ENCODE results near the gene PKD2.

PKD2 gene

DNA sequence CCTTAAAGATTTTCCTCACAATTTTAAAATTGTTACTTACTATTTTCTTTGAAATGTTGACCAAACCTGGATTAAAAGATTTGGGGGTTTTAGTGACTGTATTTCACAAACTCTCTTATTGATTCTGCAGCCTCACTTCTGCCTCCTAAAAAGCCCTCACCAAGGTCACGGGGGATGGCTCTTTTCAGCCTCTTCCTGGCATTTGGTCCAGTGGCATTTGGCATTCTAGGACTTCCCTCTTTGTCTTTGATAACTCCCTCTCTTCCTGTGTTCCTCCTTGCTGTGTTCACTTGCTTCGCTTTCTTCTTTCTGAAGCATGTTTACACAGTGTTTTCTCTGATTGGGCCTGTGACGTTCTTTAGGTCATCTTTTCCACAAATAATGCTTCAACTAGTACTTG, 21.5 kb downstream of the PKD2 start:
- no peak for DNase-seq

DNA sequence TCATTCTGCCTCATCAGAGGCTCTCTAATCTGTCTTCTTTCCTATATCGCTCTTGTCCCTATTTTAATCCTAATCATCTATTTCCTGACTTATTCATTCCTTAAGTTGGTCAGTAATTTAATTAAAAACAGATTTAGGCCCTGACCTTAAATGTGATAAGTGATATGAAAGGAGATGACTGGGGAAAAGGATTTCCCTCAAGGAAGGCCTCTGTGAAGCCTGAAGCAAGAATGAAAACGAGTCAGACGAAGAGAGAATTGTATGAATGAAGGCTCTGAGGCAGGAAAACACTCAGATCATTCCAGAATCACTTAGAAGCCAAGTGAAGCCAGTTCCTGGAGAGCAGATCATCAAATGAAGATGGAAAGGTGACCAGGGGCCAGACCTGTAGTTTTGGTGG, 22.1 kb downstream of the PKD2 start:
- DNase-seq, result no peak

DNA sequence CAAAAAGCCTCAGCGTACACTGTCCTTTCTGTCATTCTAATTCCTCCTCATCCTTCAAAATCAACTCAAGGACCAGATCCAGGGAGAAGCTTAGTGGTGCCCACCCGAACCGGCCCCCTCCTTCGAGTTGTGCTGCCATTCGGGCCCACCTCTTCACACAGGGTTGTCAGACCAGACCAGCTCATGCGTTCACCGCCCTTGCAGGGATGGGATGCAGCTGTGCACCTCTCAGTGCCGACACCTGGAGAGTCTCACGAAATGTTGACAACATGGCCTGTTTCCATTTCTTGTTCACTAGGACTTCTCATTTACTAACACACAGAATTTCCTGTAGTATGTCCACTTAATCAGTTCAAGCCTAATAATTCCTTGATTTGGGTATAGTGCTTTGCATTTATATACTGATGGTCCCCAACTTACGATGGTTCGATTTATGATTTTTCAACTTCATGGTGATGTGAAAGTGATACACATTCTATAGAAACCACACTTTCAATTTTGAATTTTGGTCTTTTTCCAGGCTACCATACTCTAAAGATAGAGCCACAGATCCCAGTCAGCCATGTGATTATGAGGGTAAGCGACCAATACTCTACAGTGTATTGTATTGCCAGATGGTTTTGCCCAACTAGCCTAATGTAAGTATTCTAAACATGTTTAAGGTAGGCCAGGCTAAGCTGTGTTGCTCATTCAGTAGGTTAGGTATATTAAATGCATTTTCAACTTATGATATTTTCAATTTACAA, 23.3 kb downstream of the PKD2 start:
- no peak for DNase-seq

DNA sequence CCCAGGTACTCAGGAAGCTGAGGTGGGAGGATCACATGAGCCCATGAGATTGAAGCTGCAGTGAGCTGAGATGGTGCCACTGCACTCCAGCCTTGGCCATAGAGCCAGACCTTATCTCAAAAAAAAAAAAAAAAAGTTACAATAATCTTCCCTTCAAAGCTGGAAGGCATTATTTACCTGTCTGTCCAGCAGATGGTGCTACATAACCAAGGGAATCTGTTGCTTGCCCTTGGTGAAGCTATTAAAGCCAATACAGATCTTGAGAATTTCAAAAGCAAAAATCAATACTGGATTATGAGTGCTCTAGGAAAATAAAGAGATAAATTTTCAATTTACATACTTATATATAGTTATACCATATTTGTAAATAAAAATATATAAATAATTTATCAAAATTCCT, 25.9 kb downstream of the PKD2 start:
- DNase-seq, result no peak

DNA sequence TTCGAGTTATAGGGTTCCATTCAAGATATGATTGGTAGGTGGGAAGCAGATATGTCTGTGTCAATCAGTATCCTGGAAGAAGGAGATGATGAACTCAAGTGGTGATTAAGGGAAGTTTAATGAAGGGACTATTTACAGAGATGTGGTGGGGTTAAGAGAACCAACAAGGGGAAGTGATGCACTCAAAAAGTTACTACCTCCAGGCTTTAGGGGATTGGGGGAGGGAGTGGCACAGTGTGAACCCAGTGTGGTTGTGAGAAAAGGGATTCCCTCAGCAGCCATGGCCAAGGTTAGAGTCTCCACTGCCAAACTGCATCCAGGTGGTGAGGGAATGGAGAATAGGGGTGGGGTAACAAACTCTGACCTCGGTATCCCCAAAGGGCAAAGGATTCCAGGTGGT, 27.9 kb downstream of the PKD2 start:
- no peak for DNase-seq

DNA sequence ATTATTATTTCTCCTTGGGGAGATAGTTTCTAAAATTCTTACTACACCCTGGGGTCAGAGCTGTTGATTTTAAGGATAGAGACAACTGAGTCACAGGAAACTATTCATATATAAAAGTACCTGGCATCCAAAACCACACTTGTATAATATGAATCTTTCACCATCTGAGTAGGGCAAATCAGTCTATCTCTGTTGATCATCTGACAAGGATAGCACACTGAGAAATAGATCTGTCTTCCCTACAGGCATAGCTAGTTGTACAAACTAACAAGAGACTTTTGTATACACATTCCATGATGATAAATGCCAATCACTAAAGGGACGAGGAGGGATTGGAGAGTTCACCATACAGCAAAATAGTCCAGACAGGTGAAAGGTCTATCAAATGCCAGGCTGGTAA, 30.0 kb downstream of the PKD2 start:
- no peak for DNase-seq

DNA sequence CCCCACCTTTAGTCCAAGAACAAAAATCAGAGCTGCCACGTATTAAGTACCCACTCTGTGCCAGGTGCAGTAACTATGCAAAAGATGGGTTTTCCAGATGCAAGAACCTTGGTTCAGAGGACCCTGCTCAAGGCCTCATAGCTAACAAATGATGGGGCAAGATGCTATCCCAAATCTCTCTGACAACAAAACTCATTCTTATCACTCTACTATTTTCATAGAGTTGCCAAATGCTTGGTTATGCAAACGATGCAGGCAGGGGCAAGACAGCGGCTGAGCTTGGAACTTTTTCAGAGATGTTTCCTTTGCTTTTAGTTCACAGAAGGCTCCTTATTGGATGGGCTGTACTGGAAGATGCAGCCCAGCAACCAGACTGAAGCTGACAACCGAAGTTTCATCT, 30.5 kb downstream of the PKD2 start:
- DNase-seq, result no peak

DNA sequence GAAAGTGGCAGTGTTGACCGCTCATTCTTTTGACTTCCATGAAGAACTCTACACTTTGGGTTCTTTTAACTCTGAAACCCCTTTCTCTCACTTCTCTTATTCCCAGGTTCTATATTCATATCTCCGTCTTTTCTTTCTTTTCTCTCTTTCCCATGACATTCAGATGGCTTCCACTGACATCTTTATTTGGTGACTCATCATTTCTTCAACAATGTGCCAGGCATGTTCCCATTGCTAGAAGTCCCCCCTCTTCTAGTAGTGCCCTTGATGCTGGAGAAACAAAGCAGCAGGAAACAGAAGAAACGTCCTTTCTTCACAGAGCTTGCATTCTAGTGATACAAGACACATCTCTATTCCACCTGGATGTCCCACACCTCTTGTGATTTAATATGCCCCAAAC, 33.3 kb downstream of the PKD2 start:
- DNase-seq, result no peak

DNA sequence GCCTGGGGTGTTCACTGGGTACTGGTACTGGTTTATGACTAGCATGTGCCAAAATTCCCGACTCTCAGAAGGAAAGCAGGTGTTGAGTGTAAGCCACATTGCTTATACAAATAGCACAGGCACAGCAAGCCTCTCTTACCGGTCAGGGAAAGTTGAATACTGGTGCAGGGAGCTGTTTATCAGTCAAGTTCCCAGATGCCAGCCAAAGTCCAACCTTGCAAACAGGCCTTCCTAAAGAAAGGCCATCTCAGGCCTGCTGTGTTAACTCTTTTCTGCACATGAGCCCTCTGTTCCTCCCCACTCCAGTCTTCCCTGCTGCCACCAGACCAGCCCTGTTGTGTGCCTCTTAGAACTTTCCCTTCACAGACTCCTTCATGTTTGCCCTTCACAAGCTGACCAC, 34.2 kb downstream of the PKD2 start:
- no peak for DNase-seq

DNA sequence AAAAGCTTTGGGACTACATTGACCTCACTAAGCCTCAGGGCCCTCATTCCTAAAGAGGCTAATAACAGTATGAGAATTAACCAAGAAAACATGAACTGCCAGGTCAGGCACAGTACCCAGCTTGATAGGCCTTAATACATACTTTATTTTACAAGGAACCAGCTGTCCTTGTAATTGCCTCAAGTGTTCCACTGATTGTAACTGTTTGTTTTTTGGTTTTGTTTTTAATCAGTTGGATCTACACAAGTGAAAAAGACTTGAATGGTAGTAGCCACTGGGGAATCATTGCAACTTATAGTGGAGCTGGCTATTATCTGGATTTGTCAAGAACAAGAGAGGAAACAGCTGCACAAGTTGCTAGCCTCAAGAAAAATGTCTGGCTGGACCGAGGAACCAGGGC, 35.6 kb downstream of the PKD2 start:
- no peak for DNase-seq

DNA sequence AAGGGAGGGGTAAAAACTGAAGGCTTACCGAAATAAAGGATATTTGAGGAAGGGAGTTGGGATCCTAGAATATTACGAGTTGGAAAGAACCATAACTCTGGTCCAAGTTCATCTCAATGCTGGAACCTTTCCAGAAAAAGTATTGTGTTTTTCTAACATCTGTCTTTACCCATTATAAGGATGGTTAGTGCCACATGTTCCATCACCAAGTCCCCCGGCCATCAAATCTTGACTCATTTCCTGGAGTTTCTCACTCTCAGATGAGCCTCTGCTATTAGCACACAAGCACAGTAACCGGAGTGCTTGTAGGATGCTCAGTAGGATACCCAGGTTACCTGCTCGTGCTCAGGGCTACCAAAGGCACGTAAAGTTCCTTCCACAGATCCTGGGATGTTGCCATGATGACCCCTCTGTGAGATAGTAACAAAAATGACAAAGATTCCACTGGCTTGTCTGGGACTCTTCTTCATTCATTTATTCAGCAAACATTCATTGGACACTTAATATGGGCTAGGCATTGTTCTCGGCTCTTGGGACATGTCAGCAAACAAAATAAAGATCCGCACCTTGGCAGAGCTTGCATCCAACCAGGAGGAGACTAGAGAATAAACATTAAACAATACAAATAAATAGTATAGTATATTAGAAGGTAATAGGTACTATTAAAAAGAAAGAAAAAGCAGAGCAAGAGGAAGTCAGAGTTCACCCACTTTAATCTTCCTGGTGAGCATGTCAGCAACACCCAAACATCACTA, 36.3 kb downstream of the PKD2 start:
- no peak for DNase-seq

DNA sequence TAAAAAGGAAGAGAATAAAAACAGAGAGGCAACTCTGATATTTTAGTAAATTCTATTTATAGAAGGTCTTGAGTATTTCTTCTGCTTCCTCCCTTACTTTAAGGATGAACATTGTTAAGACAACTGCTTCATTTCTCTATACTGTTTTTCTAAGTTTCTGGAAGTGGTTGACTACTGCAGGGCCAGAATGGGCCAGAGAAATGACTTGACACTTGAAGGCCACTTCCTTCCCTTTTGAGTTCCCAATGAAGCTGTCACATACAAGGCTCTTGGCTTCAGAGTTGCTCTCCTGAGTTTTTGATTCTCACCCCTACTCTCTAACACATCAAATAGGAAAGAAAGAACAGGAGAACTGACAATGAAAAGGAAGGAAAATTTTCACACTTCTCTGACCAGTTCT, 37.6 kb downstream of the PKD2 start:
- no peak for DNase-seq

DNA sequence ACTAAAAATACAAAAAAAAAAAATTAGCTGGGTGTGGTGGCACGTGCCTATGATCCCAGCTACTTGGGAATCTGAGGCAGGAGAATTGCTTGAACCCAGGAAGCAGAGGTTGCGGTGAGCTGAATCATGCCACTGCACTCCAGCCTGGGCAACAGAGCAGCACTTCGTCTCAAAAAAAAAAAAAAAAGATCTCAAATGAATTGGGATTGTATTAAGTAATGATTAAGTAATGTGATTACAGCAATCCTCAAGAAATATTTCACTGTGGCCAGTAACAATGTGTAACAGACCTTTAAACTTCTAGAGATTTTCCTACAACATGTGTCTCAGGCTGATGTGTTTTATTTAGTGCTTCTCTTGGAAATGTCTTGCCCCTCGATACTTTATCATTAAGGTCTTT, 46.8 kb downstream of the PKD2 start:
- no peak for DNase-seq

DNA sequence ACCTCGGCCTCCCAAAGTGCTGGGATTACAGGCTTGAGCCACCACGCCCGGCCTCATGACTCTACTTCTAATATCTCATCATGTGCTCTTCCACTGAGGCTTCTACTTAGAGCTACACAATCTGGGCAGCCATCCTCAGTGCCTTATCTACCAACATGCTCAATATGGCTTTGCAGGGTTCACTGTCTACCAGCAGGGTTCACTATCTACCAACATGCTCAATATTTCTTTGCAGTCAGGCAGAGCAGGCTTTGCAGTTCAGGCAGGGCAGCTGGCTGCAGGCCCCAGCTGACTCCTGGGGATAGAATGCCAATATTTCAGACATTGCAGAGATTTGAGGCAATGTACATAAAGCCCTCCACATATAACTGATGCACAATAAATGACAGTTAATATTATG, 47.5 kb downstream of the PKD2 start:
- no peak for DNase-seq

DNA sequence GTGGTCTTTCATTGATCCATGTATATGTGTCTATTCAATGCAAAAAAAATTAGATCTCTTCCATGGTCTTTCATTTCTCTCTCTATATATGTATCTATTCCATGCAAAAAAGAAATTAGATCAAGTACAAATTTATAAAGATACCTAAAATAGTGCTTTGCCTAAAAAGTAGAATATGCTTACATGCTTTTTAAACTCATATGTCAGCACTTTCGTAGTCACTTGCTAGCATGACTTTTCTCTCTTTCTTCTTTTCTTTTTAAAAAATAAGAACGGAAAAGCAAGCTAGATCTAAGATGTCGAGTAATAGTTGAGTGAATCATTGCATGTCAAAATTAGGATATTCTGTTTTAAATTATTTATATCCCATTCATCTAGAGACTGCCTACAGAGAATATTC, 50.9 kb downstream of the PKD2 start:
- DNase-seq, result no peak

DNA sequence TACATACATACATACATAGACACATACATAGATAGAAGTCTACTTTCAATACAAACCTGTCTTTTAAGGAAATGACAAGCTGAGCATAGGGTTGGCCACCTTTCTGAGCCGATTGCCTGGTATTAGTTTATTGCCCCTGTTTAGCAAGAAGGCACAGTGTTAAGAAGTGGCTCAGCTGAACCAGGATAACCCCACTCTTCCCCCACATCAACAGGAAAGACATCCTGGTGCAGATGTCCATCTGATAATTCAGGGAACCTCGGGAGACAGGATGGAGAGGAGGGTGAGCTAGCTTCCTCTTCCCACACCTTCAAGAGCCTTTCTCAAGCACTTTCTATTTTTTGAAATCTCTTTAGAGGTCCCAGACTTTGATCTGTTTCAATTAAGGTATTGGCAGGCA, 52.3 kb downstream of the PKD2 start:
- DNase-seq, result no peak

DNA sequence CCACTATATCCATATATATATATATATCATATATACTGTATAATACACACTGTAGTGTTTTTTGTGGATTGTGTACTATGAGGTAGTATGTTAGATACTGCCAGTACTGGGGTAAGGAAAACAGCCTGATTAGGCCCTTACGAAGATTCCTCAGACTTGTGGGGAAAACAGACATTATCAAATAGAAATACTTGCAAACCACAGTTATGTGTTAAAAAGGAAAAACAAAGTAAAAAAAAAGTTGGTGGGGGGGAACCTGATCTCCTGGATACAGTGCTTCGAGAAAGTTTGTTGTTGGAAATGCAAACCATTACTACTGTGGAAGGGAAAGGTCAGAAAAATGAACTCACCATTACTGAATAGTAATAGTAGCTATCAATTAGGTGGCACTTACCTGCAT, 53.0 kb downstream of the PKD2 start:
- no peak for DNase-seq

DNA sequence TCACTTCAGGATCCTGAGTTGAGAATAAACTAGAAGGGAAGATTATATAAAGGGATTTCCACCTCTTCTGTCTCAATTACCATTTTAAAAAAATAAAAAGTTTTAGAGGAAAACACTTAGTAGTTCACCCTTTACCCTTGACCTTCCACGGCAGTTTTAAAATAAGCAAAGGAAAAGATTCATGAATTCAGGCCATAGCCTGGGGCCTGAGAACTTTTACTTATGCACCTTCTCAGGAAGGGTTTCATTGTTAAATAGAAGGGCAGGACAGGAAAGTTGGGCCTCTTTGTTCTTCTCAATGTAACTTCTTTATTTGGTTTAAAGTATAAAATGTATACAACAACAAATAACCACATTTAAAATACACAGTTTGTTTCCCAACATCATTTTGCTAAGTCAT, 54.9 kb downstream of the PKD2 start:
- DNase-seq, result no peak

DNA sequence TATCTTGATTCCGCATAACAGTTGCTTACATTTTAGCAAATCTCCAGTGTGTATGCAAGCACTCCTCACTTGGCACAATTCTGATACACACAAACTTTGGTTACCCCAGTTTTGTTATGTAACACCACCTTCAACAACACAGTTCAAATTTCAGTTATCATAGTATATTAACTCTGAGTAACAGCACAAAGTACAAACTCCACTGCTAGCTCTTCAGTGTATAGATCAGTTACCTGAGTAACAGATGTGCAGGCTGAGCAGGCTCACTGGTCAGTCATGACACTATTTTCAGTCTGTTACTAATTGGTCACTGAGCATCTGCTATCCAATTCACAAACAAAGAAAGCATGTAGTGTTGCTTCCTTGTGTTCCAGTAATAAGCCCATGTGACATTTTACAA, 55.4 kb downstream of the PKD2 start:
- no peak for DNase-seq

DNA sequence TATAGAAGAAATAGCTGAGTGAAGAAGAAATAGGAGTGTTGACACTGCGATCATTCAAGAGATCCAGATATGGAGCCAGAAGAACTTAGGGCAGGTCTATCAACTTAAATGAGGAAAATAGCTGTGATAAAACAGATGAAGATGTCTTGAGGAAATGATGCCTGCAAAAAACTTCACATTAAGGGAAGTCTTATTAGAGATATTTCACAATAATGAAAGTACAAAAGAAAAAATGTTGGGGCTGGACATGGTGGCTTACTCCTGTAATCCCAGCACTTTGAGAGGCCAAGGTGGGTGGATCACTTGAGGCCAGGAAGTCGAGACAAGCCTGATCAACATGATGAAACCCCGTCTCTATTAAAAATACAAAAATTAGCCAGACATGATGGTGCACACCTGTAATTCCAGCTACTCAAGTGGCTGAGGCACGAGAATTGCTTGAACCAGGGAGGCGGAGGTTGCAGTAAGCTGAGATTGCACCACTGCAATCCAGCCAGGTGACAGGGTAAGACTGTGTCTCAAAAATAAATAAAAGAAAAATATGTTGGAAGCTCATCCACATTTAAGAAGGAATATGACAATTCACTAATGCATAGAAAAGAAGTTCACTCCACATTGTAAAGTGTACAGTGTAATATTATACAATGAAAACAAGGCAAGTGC, 56.3 kb downstream of the PKD2 start:
- no peak for DNase-seq

DNA sequence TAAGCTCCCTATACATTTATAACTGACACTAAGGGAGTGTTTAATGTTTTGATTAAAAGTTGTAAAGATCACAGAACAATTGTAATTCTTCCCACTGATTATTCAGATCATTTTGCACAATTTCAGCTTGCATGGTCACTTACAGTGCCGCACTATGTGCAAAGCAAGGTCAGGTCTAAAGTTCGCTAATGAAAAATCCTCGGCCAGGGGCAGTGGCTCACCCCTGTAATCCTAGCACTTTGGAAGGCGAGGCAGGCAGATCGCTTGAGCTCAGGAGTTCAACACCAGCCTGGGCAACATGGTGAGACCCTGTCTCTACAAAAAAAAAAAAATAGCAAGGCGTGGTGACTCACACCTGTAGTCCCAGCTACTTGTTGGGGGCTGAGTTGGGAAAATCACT, 57.0 kb downstream of the PKD2 start:
- no peak for DNase-seq

DNA sequence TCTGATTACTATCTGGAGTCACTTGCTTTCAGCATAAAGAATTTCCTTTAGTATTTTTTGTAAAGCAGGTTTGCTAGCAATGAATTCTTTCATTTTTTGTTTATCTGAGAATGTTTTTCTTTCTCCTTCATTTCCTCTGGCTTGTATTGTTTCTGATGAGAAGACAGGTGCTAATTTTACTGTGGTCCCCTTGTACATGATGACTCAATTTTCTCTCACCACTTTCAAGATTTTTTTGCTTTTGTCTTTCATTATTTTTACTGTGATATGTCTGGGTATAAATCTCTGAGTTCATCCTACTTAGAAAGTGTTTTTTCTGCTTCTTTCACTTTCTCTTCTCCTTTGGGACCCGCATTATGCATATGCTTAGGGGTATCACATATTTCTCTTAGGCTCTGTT, 62.6 kb downstream of the PKD2 start:
- no peak for DNase-seq

DNA sequence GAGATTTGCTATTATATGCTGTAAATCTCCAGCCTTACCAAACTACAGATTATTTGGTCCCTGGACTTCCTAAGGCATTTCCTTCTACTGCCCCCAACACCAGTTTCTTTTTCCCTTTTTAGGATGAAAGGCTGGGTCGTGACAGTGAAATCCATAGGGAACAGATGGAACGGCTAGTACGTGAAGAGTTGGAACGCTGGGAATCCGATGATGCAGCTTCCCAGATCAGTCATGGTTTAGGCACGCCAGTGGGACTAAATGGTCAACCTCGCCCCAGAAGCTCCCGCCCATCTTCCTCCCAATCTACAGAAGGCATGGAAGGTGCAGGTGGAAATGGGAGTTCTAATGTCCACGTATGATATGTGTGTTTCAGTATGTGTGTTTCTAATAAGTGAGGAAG, 67.9 kb downstream of the PKD2 start:
- no peak for DNase-seq

DNA sequence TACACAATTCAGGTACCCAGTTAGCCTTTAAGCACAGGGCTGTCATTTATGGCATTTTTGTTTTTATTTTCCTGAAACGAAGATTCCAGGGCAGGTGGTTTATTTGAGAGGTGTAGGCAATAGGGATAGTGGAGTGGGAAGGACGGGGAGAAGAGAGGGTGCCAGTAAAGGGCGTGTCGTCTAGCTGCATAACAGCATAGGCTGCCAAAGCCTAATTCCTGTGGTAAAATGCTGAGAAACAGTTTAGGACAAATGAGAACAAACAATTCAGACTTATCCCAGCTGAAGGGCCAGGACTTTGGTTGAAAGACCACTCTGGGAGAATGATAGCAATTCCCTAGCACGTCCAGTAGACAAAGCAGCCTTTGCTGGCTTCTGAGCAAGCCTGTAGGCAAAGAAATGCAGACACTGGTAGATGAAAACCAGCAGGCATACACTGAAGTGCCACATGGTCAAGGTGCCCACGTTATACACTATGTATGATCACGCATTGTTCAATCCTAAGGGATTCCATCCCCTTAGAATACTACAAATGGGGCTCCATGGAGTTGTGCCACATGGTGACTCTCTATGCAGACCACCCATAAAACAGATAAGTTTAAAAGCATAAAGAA, 70.6 kb downstream of the PKD2 start:
- no peak for DNase-seq
